ENCODE results near the gene LRMDA. TPM values are rescaled to one million over a fixed set of nuclear protein-coding genes. Genes with fewer than 3 reads are reported as not detected.

Gene LRMDA
- total and polyA plus RNA-seq, 2 of the 8 experiments (the other 6 are each of a cell fraction or from before 2014, with no cell fraction given): 0.86 to 2.8 TPM

- Histone ChIP-seq H2BK20ac (ENCODE audit: low read length) (no peak overlapping the region), H3K27ac (ENCODE audit: low read depth, low read length) (no peak overlapping the region), H3K9ac (replicated peaks in 1 of 4; ENCODE audit: extremely low read depth in 1 of 4, low read depth in 3 of 4, low read length in 3 of 4) (no peak overlapping the region), H3K56ac (replicated peaks; ENCODE audit: insufficient read length, low read depth, low read length) (no peak overlapping the region), H2BK5ac (ENCODE audit: low read depth, low read length) (no peak overlapping the region), H2BK120ac (replicated peaks; ENCODE audit: low read depth, low read length) (no peak overlapping the region), H4K5ac (ENCODE audit: insufficient read length, low read depth, low read length) (no peak overlapping the region), H3K4me2 (ENCODE audit: insufficient read depth in 1 of 2, low read depth in 2 of 2, low read length in 2 of 2) (no peak overlapping the region), H2BK15ac (ENCODE audit: low read length) (no peak overlapping the region), H4K91ac (replicated peaks; ENCODE audit: insufficient read length, low read length) (no peak overlapping the region), H3K14ac (ENCODE audit: insufficient read length) (no peak overlapping the region), H3K9me3 (ENCODE audit: insufficient read depth in 2 of 2, low read depth in 1 of 2, low read length in 1 of 2) (no peaks in the 10 kb centered on the region), H3K79me1 (ENCODE audit: low read depth, low read length) (no peaks in the 10 kb centered on the region), H3K4me1 (replicated peaks in 1 of 4; ENCODE audit: control insufficient read depth in 3 of 4, insufficient read depth in 4 of 4, low read length in 3 of 4) (peaks cover 0 to 2% (median under 1%) of the 10 kb centered on the region in 4 experiments; a peak in 4 of 7 replicates), H2AFZ (ENCODE audit: low read length) (no peak overlapping the region), H3K18ac (ENCODE audit: extremely low read depth, low read length) (no peak overlapping the region), H4K8ac (ENCODE audit: extremely low read depth, insufficient read depth, low read length) (no peak overlapping the region), H2AK5ac (ENCODE audit: low read depth, low read length) (no peak overlapping the region), H3K4ac (replicated peaks; ENCODE audit: insufficient read length, low read depth, low read length) (no peak overlapping the region), H3K23me2 (ENCODE audit: low read depth, low read length) (no peaks in the 10 kb centered on the region), H4K20me1 (replicated peaks in 1 of 2; ENCODE audit: control insufficient read depth in 1 of 2, insufficient read depth in 2 of 2, low read length in 2 of 2) (peaks cover 0 to 3% of the 10 kb centered on the region in 2 experiments), H3K23ac (ENCODE audit: insufficient read length) (no peak overlapping the region), H3K4me3 (ENCODE audit: extremely low read depth in 1 of 4, insufficient read depth in 2 of 4, low read depth in 3 of 4, low read length in 4 of 4) (no peak overlapping the region), H3K27me3 (replicated peaks in 1 of 4; ENCODE audit: control insufficient read depth in 3 of 4, extremely low read depth in 1 of 4, insufficient read depth in 3 of 4, low read length in 3 of 4) (peaks cover 20 to 55% (median 41%) of the 10 kb centered on the region in 4 experiments), H2BK12ac (ENCODE audit: low read depth, low read length) (no peak overlapping the region), H3K36me3 (ENCODE audit: control insufficient read depth in 2 of 4, insufficient read depth in 4 of 4, low read length in 3 of 4) (no peaks in the 10 kb centered on the region), H3K79me2 (ENCODE audit: control insufficient read depth in 1 of 2, insufficient read depth in 2 of 2, low read length in 2 of 2) (no peaks in the 10 kb centered on the region)
- ChIA-PET POLR2A (ENCODE audit: partially characterized antibody) (no interaction called here), CTCF (ENCODE audit: partially characterized antibody) (interaction anchor here (0.7 to 2.2 kb wide), 2 partner anchors 9 to 10 kb away, joined by 3 to 7 read pairs; no protein-coding TSS in a partner anchor)
- no peak for DNase-seq (ENCODE audit: low read depth in 1 of 2, low spot score in 2 of 2)
- TF ChIP-seq SAP30 (IDR thresholded peaks at IDR 0.05; ENCODE audit: insufficient read depth, insufficient replicate concordance, low read length) (no peak), MAFK (IDR thresholded peaks at IDR 0.05; ENCODE audit: low read depth, low read length) (peak; percentile 78; the same call in 1 of the 2 replicates)
- FAIRE-seq: no peak
Observed at GRCh38 chr10:75436896-75437295, 5.5 kb downstream of the LRMDA start.
